HCT116 (cell line): ENCODE results near the gene MCEE. TPM values are rescaled to one million over a fixed set of nuclear protein-coding genes. Genes with fewer than 3 reads are reported as not detected.

Source experiments
- ATAC-seq: fragments of 200-7000 bp; cut with Tn5 transposase; 2 replicates; pipeline ENCODE4 v1.9.1; 2020; ENCODE audit warnings: mild to moderate bottlenecking, moderate library complexity
- BruUV-seq: library from RNA; stranded (reverse); fragments of 400-500 nt; replicated peaks from 2 replicates; lab custom pipeline; 2021; lab: Mats Ljungman, UMichigan
- CTCF ChIA-PET: fragments of 300-600 bp; sonication (Branson Sonifier 250); formaldehyde crosslinking; loops from one replicate; lab custom pipeline; 2021; ENCODE audit warnings: antibody characterized with exemption; lab: Charles Lee
- POLR2A ChIA-PET: fragments of 300-600, 350-600 bp; sonication (Branson Sonifier 250); formaldehyde crosslinking; loops from one replicate; lab custom pipeline; 2021; ENCODE audit warnings: antibody characterized with exemption; lab: Charles Lee
- RAD21 ChIA-PET, 2 experiments: fragments of 300-600 bp; sonication (Branson Sonifier 250); formaldehyde crosslinking; loops; one replicate each; lab custom pipeline; 2023; ENCODE audit warnings: low total read pairs in 2 of 2; ENCODE audit not compliant: uncharacterized antibody in 2 of 2, unreplicated experiment in 2 of 2, low non-redundant PET in 1 of 2; lab: Charles Lee
- DNase-seq: peaks from one replicate; pipeline ENCODE4 v3.0.0-alpha.2; 2010; ENCODE audit warnings: low read depth, low spot score
- H2AFZ ChIP-seq: fragments of 200-600 bp; shearing (Covaris generic), sonication (generic); 2 replicates; pipeline ENCODE4 v1.6.1; 2017; ENCODE audit warnings: low read depth, mixed run types, mixed read lengths, antibody characterized with exemption, low read length; ENCODE audit not compliant: poor library complexity, severe bottlenecking
- H3K27ac ChIP-seq: 2 replicates; pipeline ENCODE4 v1.5.1; 2012; ENCODE audit warnings: low read depth, low read length
- H3K27me3 ChIP-seq: fragments of 200-600 bp; sonication (generic); 2 replicates; pipeline ENCODE4 v1.6.1; 2016; ENCODE audit warnings: mixed run types, low read length, mixed read lengths; ENCODE audit not compliant: insufficient read depth
- H3K36me3 ChIP-seq, 2 experiments: fragments of 200-500 bp in 1 of 2; fragments of 200-600 bp in 1 of 2; sonication (Bioruptor generic) in 1 of 2; sonication (generic) in 1 of 2; 2 replicates each; pipeline versions ENCODE4 v1.5.1 to v1.6.1; 2014 to 2016; ENCODE audit warnings: low read length in 2 of 2, inconsistent platforms in 1 of 2, mixed read lengths in 1 of 2, mixed run types in 1 of 2; ENCODE audit not compliant: insufficient read depth in 2 of 2, control insufficient read depth in 1 of 2
- H3K4me1 ChIP-seq, 2 experiments: fragments of 200-600 bp in 1 of 2; sonication (generic) in 1 of 2; 2 replicates each; pipeline versions ENCODE4 v1.5.1 to v1.6.1; 2012 to 2017; ENCODE audit warnings: low read length in 2 of 2, inconsistent platforms in 1 of 2, mild to moderate bottlenecking in 1 of 2, mixed read lengths in 1 of 2, mixed run types in 1 of 2, moderate library complexity in 1 of 2; ENCODE audit not compliant: insufficient read depth in 2 of 2, control insufficient read depth in 1 of 2
- H3K4me2 ChIP-seq: fragments of 200-600 bp; sonication (generic); 2 replicates; pipeline ENCODE4 v1.6.1; 2017; ENCODE audit warnings: mixed run types, low read length, mixed read lengths
- H3K4me3 ChIP-seq, 2 experiments: fragments of 200-600 bp in 1 of 2; sonication (generic) in 1 of 2; replicated peaks in 1 of 2; 2 replicates each; pipeline ENCODE4 v1.5.1; 2011 to 2016; ENCODE audit warnings: low read length in 2 of 2, control low read depth in 1 of 2, low read depth in 1 of 2, mild to moderate bottlenecking in 1 of 2, mixed read lengths in 1 of 2, mixed run types in 1 of 2
- H3K79me2 ChIP-seq: fragments of 200-600 bp; sonication (generic); 2 replicates; pipeline ENCODE4 v1.6.1; 2017; ENCODE audit warnings: mild to moderate bottlenecking, mixed run types, low read length, moderate library complexity, mixed read lengths; ENCODE audit not compliant: insufficient read depth
- H3K9ac ChIP-seq: fragments of 200-600 bp; sonication (generic); 2 replicates; pipeline ENCODE4 v1.6.1; 2016; ENCODE audit warnings: low read length, mixed read lengths
- H3K9me2 ChIP-seq: fragments of 200-600 bp; sonication (generic), shearing (Covaris generic); 2 replicates; pipeline ENCODE4 v1.6.1; 2017; ENCODE audit warnings: mixed run types, mild to moderate bottlenecking, moderate library complexity; ENCODE audit not compliant: insufficient read depth
- H3K9me3 ChIP-seq, 2 experiments: fragments of 200-500 bp in 1 of 2; fragments of 200-600 bp in 1 of 2; sonication (Bioruptor generic) in 1 of 2; sonication (generic) in 1 of 2; 2 replicates each; pipeline ENCODE4 v1.6.1; 2014 to 2017; ENCODE audit warnings: low read length in 2 of 2, mixed read lengths in 2 of 2, inconsistent platforms in 1 of 2, low read depth in 1 of 2, mild to moderate bottlenecking in 1 of 2, mixed run types in 1 of 2, moderate library complexity in 1 of 2; ENCODE audit not compliant: control insufficient read depth in 1 of 2, insufficient read depth in 1 of 2
- H4K20me1 ChIP-seq: fragments of 200-600 bp; sonication (generic), shearing (Covaris generic); 2 replicates; pipeline ENCODE4 v1.6.1; 2017; ENCODE audit warnings: mixed run types, mild to moderate bottlenecking, moderate library complexity; ENCODE audit not compliant: insufficient read depth
- EZH2phosphoT487 ChIP-seq: fragments of 200-600 bp; IDR thresholded peaks from 2 replicates; pipeline ENCODE4 v1.6.1; 2018; ENCODE audit warnings: antibody characterized with exemption, borderline replicate concordance
- JUND ChIP-seq: IDR thresholded peaks from 2 replicates; pipeline ENCODE4 v1.6.1; 2012
- SIN3A ChIP-seq: IDR thresholded peaks from 2 replicates; pipeline ENCODE4 v1.6.1; 2012; ENCODE audit warnings: low read depth
- SRF ChIP-seq: IDR thresholded peaks from 2 replicates; pipeline ENCODE4 v1.6.1; 2012; ENCODE audit warnings: low read depth
- TCF7L2 ChIP-seq: IDR thresholded peaks from 2 replicates; pipeline ENCODE4 v1.7.0; 2011; ENCODE audit warnings: borderline replicate concordance, inconsistent platforms; ENCODE audit not compliant: insufficient read depth, insufficient read length; ENCODE audit errors: extremely low read depth
- ZFX ChIP-seq: fragments of 450-650 bp; IDR thresholded peaks from 2 replicates; pipeline ENCODE4 v1.6.1; 2017
- intact Hi-C: fragments of 100-400 bp; cut with micrococcal nuclease; formaldehyde crosslinking; loops from 2 replicates; pipeline ENCODE4 v1.10.0; 2022
- total RNA-seq: library from RNA; stranded (reverse); gene quantifications from one replicate; pipeline ENCODE4 v1.2.1, GENCODE V29; 2021; ENCODE audit not compliant: unreplicated experiment
- TF ChIP-seq, protein P1 (sequence below): IDR thresholded peaks from 2 replicates; pipeline ENCODE4 v1.6.1; 2012
- TF ChIP-seq, protein P2 (sequence below), 3 experiments: fragments of 200-600 bp in 1 of 3; sonication (generic) in 1 of 3; IDR thresholded peaks in 2 of 3; conservative IDR thresholded peaks in 1 of 3; 2 replicates each; pipeline ENCODE4 v1.5.1; 2012 to 2017; ENCODE audit warnings: low read depth in 2 of 3, low read length in 2 of 3, antibody characterized with exemption in 1 of 3, borderline replicate concordance in 1 of 3, control low read depth in 1 of 3, mild to moderate bottlenecking in 1 of 3, mixed read lengths in 1 of 3, mixed run types in 1 of 3, moderate library complexity in 1 of 3; ENCODE audit not compliant: insufficient read depth in 1 of 3

MCEE gene
- total RNA-seq, 1 experiment from 2014 or later = 9.0 TPM

DNA sequence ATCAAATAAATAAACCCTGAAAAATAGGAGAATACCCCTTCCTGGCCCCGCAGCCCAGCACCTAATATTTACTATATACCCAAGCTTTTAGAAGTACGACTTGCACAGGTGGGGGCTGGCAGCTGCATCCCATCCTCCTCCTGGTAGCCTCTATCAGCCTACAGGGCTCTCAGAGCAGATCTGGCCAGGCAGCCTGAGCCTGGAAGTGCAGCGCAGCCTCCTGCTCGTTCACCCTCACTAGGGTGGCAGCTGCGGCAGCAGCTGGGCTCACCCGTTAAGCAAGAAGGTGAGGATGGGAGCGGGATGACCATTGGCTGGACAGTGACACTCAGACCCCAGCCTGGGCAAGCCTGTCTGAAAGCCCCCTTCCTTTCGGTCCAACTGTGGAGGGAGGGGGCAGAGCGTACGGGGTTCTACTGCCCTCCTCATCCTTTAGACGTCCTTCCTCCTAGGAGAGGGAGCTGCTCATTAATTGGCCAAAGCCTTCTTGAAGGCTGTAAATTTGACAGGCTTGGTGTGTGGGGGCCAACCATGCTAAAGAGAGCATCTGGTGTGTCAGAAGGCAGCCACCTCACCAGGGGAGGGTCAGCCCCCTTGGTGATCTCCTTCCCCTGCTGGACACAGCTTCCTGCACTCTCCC, 23.7 kb upstream of the MCEE start (continued):
- TF ChIP-seq SIN3A = no peak
- TF ChIP-seq ZFX = no peak
- TF ChIP-seq, protein P1, sequence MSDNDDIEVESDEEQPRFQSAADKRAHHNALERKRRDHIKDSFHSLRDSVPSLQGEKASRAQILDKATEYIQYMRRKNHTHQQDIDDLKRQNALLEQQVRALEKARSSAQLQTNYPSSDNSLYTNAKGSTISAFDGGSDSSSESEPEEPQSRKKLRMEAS = no peak
- no peak for TF ChIP-seq SRF
- TF ChIP-seq EZH2phosphoT487 = no peak
- no peak for TF ChIP-seq TCF7L2
- no peak for TF ChIP-seq JUND

DNA sequence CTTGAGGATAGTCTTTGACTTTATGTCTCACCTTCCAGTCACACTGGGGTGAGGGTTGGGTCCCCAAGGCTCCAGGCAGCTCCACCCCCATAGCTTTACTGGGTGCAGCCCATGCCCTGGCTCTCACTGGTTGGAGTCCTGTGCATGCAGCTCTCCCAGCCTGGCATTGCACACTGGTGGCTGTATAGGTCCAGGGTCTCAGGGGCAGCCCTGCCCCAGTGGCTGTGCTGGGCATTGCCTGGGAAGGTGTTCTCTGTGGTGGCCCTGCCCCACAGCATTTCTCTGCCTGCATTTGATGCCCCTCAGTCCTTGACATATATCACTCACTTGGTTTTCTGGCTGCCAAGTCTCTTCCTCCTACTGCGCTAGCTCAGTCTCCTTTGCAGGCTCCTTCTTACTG, 21.6 kb upstream of the MCEE start:
- no peak overlapping the region for H3K4me3 ChIP-seq
- DNase-seq (no peak), ATAC-seq (peak; percentile 62)
- no peaks in the 10 kb centered on the region for H3K4me1 ChIP-seq
- H3K9me2 ChIP-seq = no peaks in the 10 kb centered on the region
- no peak overlapping the region for H2AFZ ChIP-seq
- RAD21 ChIA-PET = no interaction called here
- no peaks in the 10 kb centered on the region for H3K27me3 ChIP-seq
- no peaks in the 10 kb centered on the region for H4K20me1 ChIP-seq
- H3K27ac ChIP-seq = no peak overlapping the region
- no peak overlapping the region for H3K9ac ChIP-seq
- POLR2A ChIA-PET = no interaction called here
- TF ChIP-seq, protein P2, sequence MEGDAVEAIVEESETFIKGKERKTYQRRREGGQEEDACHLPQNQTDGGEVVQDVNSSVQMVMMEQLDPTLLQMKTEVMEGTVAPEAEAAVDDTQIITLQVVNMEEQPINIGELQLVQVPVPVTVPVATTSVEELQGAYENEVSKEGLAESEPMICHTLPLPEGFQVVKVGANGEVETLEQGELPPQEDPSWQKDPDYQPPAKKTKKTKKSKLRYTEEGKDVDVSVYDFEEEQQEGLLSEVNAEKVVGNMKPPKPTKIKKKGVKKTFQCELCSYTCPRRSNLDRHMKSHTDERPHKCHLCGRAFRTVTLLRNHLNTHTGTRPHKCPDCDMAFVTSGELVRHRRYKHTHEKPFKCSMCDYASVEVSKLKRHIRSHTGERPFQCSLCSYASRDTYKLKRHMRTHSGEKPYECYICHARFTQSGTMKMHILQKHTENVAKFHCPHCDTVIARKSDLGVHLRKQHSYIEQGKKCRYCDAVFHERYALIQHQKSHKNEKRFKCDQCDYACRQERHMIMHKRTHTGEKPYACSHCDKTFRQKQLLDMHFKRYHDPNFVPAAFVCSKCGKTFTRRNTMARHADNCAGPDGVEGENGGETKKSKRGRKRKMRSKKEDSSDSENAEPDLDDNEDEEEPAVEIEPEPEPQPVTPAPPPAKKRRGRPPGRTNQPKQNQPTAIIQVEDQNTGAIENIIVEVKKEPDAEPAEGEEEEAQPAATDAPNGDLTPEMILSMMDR (IDR thresholded peaks at IDR 0.05 in 2 of 3, conservative IDR thresholded peaks at IDR 0.05 in 1 of 3; ENCODE audit: borderline replicate concordance in 1 of 3, insufficient read depth in 1 of 3, low read depth in 2 of 3, low read length in 2 of 3) = peak in 1 of 3 experiments; percentile 29; a peak in 2 of 6 replicates
- no peak for TF ChIP-seq ZFX
- TF ChIP-seq, all 23 proteins: peak for 1
- BruUV-seq = no TSS peak
- Histone ChIP-seq H3K36me3 (peaks cover 22 to 29% of the 10 kb centered on the region in 2 experiments), H3K9me3 (no peaks in the 10 kb centered on the region), H3K4me2 (no peak overlapping the region), H3K79me2 (no peaks in the 10 kb centered on the region)
- CTCF ChIA-PET = no interaction called here
- intact Hi-C loops = no loop called here
